HCT116 (cell line): ENCODE measurements around the gene RETREG1. TPM values are rescaled to one million over a fixed set of nuclear protein-coding genes. Genes with fewer than 3 reads are reported as not detected.

Experiments
- ATAC-seq: fragments of 200-7000 bp; cut with Tn5 transposase; 2 replicates; pipeline ENCODE4 v1.9.1; 2020; ENCODE audit warnings: mild to moderate bottlenecking, moderate library complexity
- BruUV-seq: library from RNA; stranded (reverse); fragments of 400-500 nt; replicated peaks from 2 replicates; lab custom pipeline; 2021; lab: Mats Ljungman, UMichigan
- CTCF ChIA-PET: fragments of 300-600 bp; sonication (Branson Sonifier 250); formaldehyde crosslinking; loops from one replicate; lab custom pipeline; 2021; ENCODE audit warnings: antibody characterized with exemption; lab: Charles Lee
- POLR2A ChIA-PET: fragments of 300-600, 350-600 bp; sonication (Branson Sonifier 250); formaldehyde crosslinking; loops from one replicate; lab custom pipeline; 2021; ENCODE audit warnings: antibody characterized with exemption; lab: Charles Lee
- RAD21 ChIA-PET, 2 experiments: fragments of 300-600 bp; sonication (Branson Sonifier 250); formaldehyde crosslinking; loops; one replicate each; lab custom pipeline; 2023; ENCODE audit warnings: low total read pairs in 2 of 2; ENCODE audit not compliant: uncharacterized antibody in 2 of 2, unreplicated experiment in 2 of 2, low non-redundant PET in 1 of 2; lab: Charles Lee
- DNase-seq: peaks from one replicate; pipeline ENCODE4 v3.0.0-alpha.2; 2010; ENCODE audit warnings: low read depth, low spot score
- H2AFZ ChIP-seq: fragments of 200-600 bp; shearing (Covaris generic), sonication (generic); 2 replicates; pipeline ENCODE4 v1.6.1; 2017; ENCODE audit warnings: low read depth, mixed run types, mixed read lengths, antibody characterized with exemption, low read length; ENCODE audit not compliant: poor library complexity, severe bottlenecking
- H3K27ac ChIP-seq: 2 replicates; pipeline ENCODE4 v1.5.1; 2012; ENCODE audit warnings: low read depth, low read length
- H3K27me3 ChIP-seq: fragments of 200-600 bp; sonication (generic); 2 replicates; pipeline ENCODE4 v1.6.1; 2016; ENCODE audit warnings: mixed run types, low read length, mixed read lengths; ENCODE audit not compliant: insufficient read depth
- H3K36me3 ChIP-seq, 2 experiments: fragments of 200-500 bp in 1 of 2; fragments of 200-600 bp in 1 of 2; sonication (Bioruptor generic) in 1 of 2; sonication (generic) in 1 of 2; 2 replicates each; pipeline versions ENCODE4 v1.5.1 to v1.6.1; 2014 to 2016; ENCODE audit warnings: low read length in 2 of 2, inconsistent platforms in 1 of 2, mixed read lengths in 1 of 2, mixed run types in 1 of 2; ENCODE audit not compliant: insufficient read depth in 2 of 2, control insufficient read depth in 1 of 2
- H3K4me1 ChIP-seq, 2 experiments: fragments of 200-600 bp in 1 of 2; sonication (generic) in 1 of 2; 2 replicates each; pipeline versions ENCODE4 v1.5.1 to v1.6.1; 2012 to 2017; ENCODE audit warnings: low read length in 2 of 2, inconsistent platforms in 1 of 2, mild to moderate bottlenecking in 1 of 2, mixed read lengths in 1 of 2, mixed run types in 1 of 2, moderate library complexity in 1 of 2; ENCODE audit not compliant: insufficient read depth in 2 of 2, control insufficient read depth in 1 of 2
- H3K4me2 ChIP-seq: fragments of 200-600 bp; sonication (generic); 2 replicates; pipeline ENCODE4 v1.6.1; 2017; ENCODE audit warnings: mixed run types, low read length, mixed read lengths
- H3K4me3 ChIP-seq, 2 experiments: fragments of 200-600 bp in 1 of 2; sonication (generic) in 1 of 2; replicated peaks in 1 of 2; 2 replicates each; pipeline ENCODE4 v1.5.1; 2011 to 2016; ENCODE audit warnings: low read length in 2 of 2, control low read depth in 1 of 2, low read depth in 1 of 2, mild to moderate bottlenecking in 1 of 2, mixed read lengths in 1 of 2, mixed run types in 1 of 2
- H3K79me2 ChIP-seq: fragments of 200-600 bp; sonication (generic); 2 replicates; pipeline ENCODE4 v1.6.1; 2017; ENCODE audit warnings: mild to moderate bottlenecking, mixed run types, low read length, moderate library complexity, mixed read lengths; ENCODE audit not compliant: insufficient read depth
- H3K9ac ChIP-seq: fragments of 200-600 bp; sonication (generic); 2 replicates; pipeline ENCODE4 v1.6.1; 2016; ENCODE audit warnings: low read length, mixed read lengths
- H3K9me2 ChIP-seq: fragments of 200-600 bp; sonication (generic), shearing (Covaris generic); 2 replicates; pipeline ENCODE4 v1.6.1; 2017; ENCODE audit warnings: mixed run types, mild to moderate bottlenecking, moderate library complexity; ENCODE audit not compliant: insufficient read depth
- H3K9me3 ChIP-seq, 2 experiments: fragments of 200-500 bp in 1 of 2; fragments of 200-600 bp in 1 of 2; sonication (Bioruptor generic) in 1 of 2; sonication (generic) in 1 of 2; 2 replicates each; pipeline ENCODE4 v1.6.1; 2014 to 2017; ENCODE audit warnings: low read length in 2 of 2, mixed read lengths in 2 of 2, inconsistent platforms in 1 of 2, low read depth in 1 of 2, mild to moderate bottlenecking in 1 of 2, mixed run types in 1 of 2, moderate library complexity in 1 of 2; ENCODE audit not compliant: control insufficient read depth in 1 of 2, insufficient read depth in 1 of 2
- H4K20me1 ChIP-seq: fragments of 200-600 bp; sonication (generic), shearing (Covaris generic); 2 replicates; pipeline ENCODE4 v1.6.1; 2017; ENCODE audit warnings: mixed run types, mild to moderate bottlenecking, moderate library complexity; ENCODE audit not compliant: insufficient read depth
- CBX3 ChIP-seq: IDR thresholded peaks from 2 replicates; pipeline ENCODE4 v1.6.1; 2012; ENCODE audit warnings: low read depth
- CTCF ChIP-seq, 3 experiments: fragments of 200-600 bp in 1 of 3; sonication (generic) in 1 of 3; IDR thresholded peaks in 2 of 3; conservative IDR thresholded peaks in 1 of 3; 2 replicates each; pipeline ENCODE4 v1.5.1; 2012 to 2017; ENCODE audit warnings: low read depth in 2 of 3, low read length in 2 of 3, antibody characterized with exemption in 1 of 3, borderline replicate concordance in 1 of 3, control low read depth in 1 of 3, mild to moderate bottlenecking in 1 of 3, mixed read lengths in 1 of 3, mixed run types in 1 of 3, moderate library complexity in 1 of 3; ENCODE audit not compliant: insufficient read depth in 1 of 3
- ELF1 ChIP-seq: IDR thresholded peaks from 2 replicates; pipeline ENCODE4 v1.6.1; 2012; ENCODE audit warnings: low read depth, borderline replicate concordance
- EZH2 ChIP-seq: fragments of 200-600 bp; sonication (generic); IDR thresholded peaks from 2 replicates; pipeline ENCODE4 v1.6.1; 2017; ENCODE audit warnings: antibody characterized with exemption, mixed run types
- EZH2phosphoT487 ChIP-seq: fragments of 200-600 bp; IDR thresholded peaks from 2 replicates; pipeline ENCODE4 v1.6.1; 2018; ENCODE audit warnings: antibody characterized with exemption, borderline replicate concordance
- FOSL1 ChIP-seq: IDR thresholded peaks from 2 replicates; pipeline ENCODE4 v1.6.1; 2012; ENCODE audit warnings: low read depth
- POLR2A ChIP-seq: IDR thresholded peaks from 2 replicates; pipeline ENCODE4 v1.7.0; 2011; ENCODE audit warnings: borderline replicate concordance; ENCODE audit not compliant: insufficient read depth, insufficient read length; ENCODE audit errors: extremely low read depth
- RAD21 ChIP-seq: IDR thresholded peaks from 2 replicates; pipeline ENCODE4 v1.6.1; 2012; ENCODE audit warnings: low read depth, mild to moderate bottlenecking
- SIN3A ChIP-seq: IDR thresholded peaks from 2 replicates; pipeline ENCODE4 v1.6.1; 2012; ENCODE audit warnings: low read depth
- SP1 ChIP-seq: IDR thresholded peaks from 2 replicates; pipeline ENCODE4 v1.6.1; 2012; ENCODE audit warnings: low read depth
- TCF7L2 ChIP-seq: IDR thresholded peaks from 2 replicates; pipeline ENCODE4 v1.7.0; 2011; ENCODE audit warnings: borderline replicate concordance, inconsistent platforms; ENCODE audit not compliant: insufficient read depth, insufficient read length; ENCODE audit errors: extremely low read depth
- YY1 ChIP-seq: IDR thresholded peaks from 2 replicates; pipeline ENCODE4 v1.6.1; 2011; ENCODE audit warnings: low read length, low read depth, moderate library complexity, mild to moderate bottlenecking; ENCODE audit not compliant: insufficient replicate concordance; ENCODE audit errors: extremely low read depth
- ZFX ChIP-seq: fragments of 450-650 bp; IDR thresholded peaks from 2 replicates; pipeline ENCODE4 v1.6.1; 2017
- intact Hi-C: fragments of 100-400 bp; cut with micrococcal nuclease; formaldehyde crosslinking; loops from 2 replicates; pipeline ENCODE4 v1.10.0; 2022
- total RNA-seq: library from RNA; stranded (reverse); gene quantifications from one replicate; pipeline ENCODE4 v1.2.1, GENCODE V29; 2021; ENCODE audit not compliant: unreplicated experiment
- TF ChIP-seq, protein P1 (sequence below): IDR thresholded peaks from 2 replicates; pipeline ENCODE4 v1.6.1; 2012
- TF ChIP-seq, protein P2 (sequence below): IDR thresholded peaks from 2 replicates; pipeline ENCODE4 v1.6.1; 2012; ENCODE audit warnings: low read depth

Gene RETREG1
- total RNA-seq, 1 experiment from 2014 or later = 6.0 TPM

GRCh38 chr5:16461782-16462181 lies 155.0 kb downstream of the RETREG1 start:
- no peak for DNase-seq
- CTCF ChIA-PET = no interaction called here
- POLR2A ChIA-PET = no interaction called here
- Histone ChIP-seq H3K9me3 (no peaks in the 10 kb centered on the region), H2AFZ (no peak overlapping the region), H3K36me3 (peaks cover 42 to 54% of the 10 kb centered on the region in 2 experiments; a peak in 3 of 4 replicates), H3K9ac (no peak overlapping the region), H3K27ac (no peak overlapping the region), H3K4me3 (no peak overlapping the region), H4K20me1 (no peaks in the 10 kb centered on the region), H3K4me1 (peaks cover 8 to 14% of the 10 kb centered on the region in 2 experiments), H3K79me2 (peaks cover 82% of the 10 kb centered on the region), H3K4me2 (no peak overlapping the region), H3K9me2 (no peaks in the 10 kb centered on the region), H3K27me3 (no peaks in the 10 kb centered on the region)
- no TSS peak for BruUV-seq
- no peak for ATAC-seq
- intact Hi-C loops = no loop called here
- TF ChIP-seq SIN3A (no peak), FOSL1 (no peak), SP1 (no peak), ELF1 (no peak), CTCF (IDR thresholded peaks at IDR 0.05 in 2 of 3, conservative IDR thresholded peaks at IDR 0.05 in 1 of 3; ENCODE audit: borderline replicate concordance in 1 of 3, insufficient read depth in 1 of 3, low read depth in 2 of 3, low read length in 2 of 3) (no peak), EZH2phosphoT487 (no peak), ZFX (no peak)
- TF ChIP-seq, protein P1, sequence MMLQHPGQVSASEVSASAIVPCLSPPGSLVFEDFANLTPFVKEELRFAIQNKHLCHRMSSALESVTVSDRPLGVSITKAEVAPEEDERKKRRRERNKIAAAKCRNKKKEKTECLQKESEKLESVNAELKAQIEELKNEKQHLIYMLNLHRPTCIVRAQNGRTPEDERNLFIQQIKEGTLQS = no peak
- RAD21 ChIA-PET = no interaction called here

DNA sequence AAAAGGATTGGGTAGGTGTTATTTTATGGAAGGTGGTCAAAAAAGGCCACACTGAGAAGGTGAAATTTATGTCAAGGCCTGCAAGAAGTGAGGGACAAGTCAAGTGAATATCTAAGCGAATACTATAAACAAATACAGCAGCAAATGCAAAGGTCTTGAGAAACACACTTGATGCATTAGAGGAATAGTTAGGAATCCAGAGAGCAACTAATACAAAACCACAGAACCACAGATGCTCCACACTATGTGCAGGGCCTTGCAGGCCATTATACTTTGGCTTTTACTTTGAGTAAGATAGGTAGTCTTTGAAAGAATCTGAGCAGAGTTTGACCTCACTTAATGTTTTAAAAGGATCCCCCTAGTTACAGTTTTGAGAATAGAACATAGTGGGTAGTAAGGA lies 155.8 kb downstream of the RETREG1 start:
- RAD21 ChIA-PET = no interaction called here
- no peak overlapping the region for H2AFZ ChIP-seq
- no peak overlapping the region for H3K27ac ChIP-seq
- CTCF ChIA-PET = no interaction called here
- H3K79me2 ChIP-seq = peaks cover 80% of the 10 kb centered on the region
- peaks cover 42 to 60% of the 10 kb centered on the region in 2 experiments for H3K36me3 ChIP-seq
- intact Hi-C loops = no loop called here
- no peak for ATAC-seq
- H3K9ac ChIP-seq = no peak overlapping the region
- H3K4me1 ChIP-seq = peaks cover 7 to 9% of the 10 kb centered on the region in 2 experiments
- H3K4me3 ChIP-seq = no peak overlapping the region
- no peaks in the 10 kb centered on the region for H4K20me1 ChIP-seq
- DNase-seq = no peak
- H3K4me2 ChIP-seq = no peak overlapping the region
- H3K9me3 ChIP-seq = no peaks in the 10 kb centered on the region
- no TSS peak for BruUV-seq
- H3K27me3 ChIP-seq = no peaks in the 10 kb centered on the region
- no peaks in the 10 kb centered on the region for H3K9me2 ChIP-seq
- POLR2A ChIA-PET = no interaction called here
- no peak for TF ChIP-seq SIN3A
- TF ChIP-seq SP1 = no peak
- no peak for TF ChIP-seq ZFX
- TF ChIP-seq YY1 = no peak
- TF ChIP-seq RAD21 = no peak
- no peak for TF ChIP-seq POLR2A
- no peak for TF ChIP-seq CBX3
- no peak for TF ChIP-seq EZH2
- TF ChIP-seq, protein P2, sequence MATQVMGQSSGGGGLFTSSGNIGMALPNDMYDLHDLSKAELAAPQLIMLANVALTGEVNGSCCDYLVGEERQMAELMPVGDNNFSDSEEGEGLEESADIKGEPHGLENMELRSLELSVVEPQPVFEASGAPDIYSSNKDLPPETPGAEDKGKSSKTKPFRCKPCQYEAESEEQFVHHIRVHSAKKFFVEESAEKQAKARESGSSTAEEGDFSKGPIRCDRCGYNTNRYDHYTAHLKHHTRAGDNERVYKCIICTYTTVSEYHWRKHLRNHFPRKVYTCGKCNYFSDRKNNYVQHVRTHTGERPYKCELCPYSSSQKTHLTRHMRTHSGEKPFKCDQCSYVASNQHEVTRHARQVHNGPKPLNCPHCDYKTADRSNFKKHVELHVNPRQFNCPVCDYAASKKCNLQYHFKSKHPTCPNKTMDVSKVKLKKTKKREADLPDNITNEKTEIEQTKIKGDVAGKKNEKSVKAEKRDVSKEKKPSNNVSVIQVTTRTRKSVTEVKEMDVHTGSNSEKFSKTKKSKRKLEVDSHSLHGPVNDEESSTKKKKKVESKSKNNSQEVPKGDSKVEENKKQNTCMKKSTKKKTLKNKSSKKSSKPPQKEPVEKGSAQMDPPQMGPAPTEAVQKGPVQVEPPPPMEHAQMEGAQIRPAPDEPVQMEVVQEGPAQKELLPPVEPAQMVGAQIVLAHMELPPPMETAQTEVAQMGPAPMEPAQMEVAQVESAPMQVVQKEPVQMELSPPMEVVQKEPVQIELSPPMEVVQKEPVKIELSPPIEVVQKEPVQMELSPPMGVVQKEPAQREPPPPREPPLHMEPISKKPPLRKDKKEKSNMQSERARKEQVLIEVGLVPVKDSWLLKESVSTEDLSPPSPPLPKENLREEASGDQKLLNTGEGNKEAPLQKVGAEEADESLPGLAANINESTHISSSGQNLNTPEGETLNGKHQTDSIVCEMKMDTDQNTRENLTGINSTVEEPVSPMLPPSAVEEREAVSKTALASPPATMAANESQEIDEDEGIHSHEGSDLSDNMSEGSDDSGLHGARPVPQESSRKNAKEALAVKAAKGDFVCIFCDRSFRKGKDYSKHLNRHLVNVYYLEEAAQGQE = no peak
- no peak for TF ChIP-seq TCF7L2
- TF ChIP-seq EZH2phosphoT487 = no peak
- TF ChIP-seq, protein P1 = no peak
